Measurements from ENCODE around the gene CYP4A11. TPM values are rescaled to one million over a fixed set of nuclear protein-coding genes. Genes with fewer than 3 reads are reported as not detected.

CYP4A11 gene
- total RNA-seq, 1 donor from 2014 or later: not detected

Other genes starting within 250 kb of the CYP4A11 start
- 70.2 and 79.8 TPM in 2 replicates for gene EFCAB14, start 222.4 kb downstream of the CYP4A11 start, total RNA-seq
- not detected in 2 replicates for gene CYP4B1, start 142.4 kb downstream of the CYP4A11 start, total RNA-seq
- not detected in 2 replicates for gene CYP4X1, start 82.2 kb upstream of the CYP4A11 start, total RNA-seq
- gene CYP4Z1, start 125.8 kb upstream of the CYP4A11 start, total RNA-seq: not detected in 2 replicates
- gene CYP4A22, start 196.0 kb upstream of the CYP4A11 start, total RNA-seq: not detected in 2 replicates
- gene PDZK1IP1, start 248.6 kb upstream of the CYP4A11 start, total RNA-seq: not detected in 2 replicates